HEK293 (cell line): ENCODE data around the gene SLC33A1.

Experiments used
- CTCF ChIA-PET: fragments of 350-600 bp; formaldehyde crosslinking; extraction: SDS; loops from one replicate; lab custom pipeline; 2021; ENCODE audit warnings: antibody characterized with exemption; lab: Yijun Ruan, JAX
- POLR2A ChIA-PET: fragments of 300-600 bp; formaldehyde crosslinking; extraction: SDS; loops from one replicate; lab custom pipeline; 2020; ENCODE audit warnings: antibody characterized with exemption, inconsistent platforms; lab: Yijun Ruan, JAX
- H3K27ac ChIP-seq: fragments of 200-500 bp; sonication (Bioruptor generic); 2 replicates; pipeline ENCODE4 v1.5.1; 2014; ENCODE audit warnings: low read depth, low read length, control low read depth, inconsistent platforms; ENCODE audit errors: extremely low read depth
- H3K36me3 ChIP-seq, 2 experiments: fragments of 200-500 bp in 1 of 2; sonication (Bioruptor generic) in 1 of 2; 1 replicate in 1 of 2; 2 replicates in 1 of 2; pipeline ENCODE4 v1.5.1; 2014 to 2017; ENCODE audit warnings: inconsistent platforms in 2 of 2, low read length in 2 of 2; ENCODE audit not compliant: control insufficient read depth in 2 of 2, insufficient read depth in 1 of 2
- H3K4me1 ChIP-seq: fragments of 200-500 bp; sonication (Bioruptor generic); 2 replicates; pipeline ENCODE4 v1.5.1; 2014; ENCODE audit warnings: mild to moderate bottlenecking, low read length, inconsistent platforms; ENCODE audit not compliant: control insufficient read depth, insufficient read depth
- H3K4me3 ChIP-seq: 2 replicates; pipeline ENCODE4 v1.5.1; 2011; ENCODE audit warnings: low read depth, mild to moderate bottlenecking, control low read depth, low read length, moderate library complexity
- H3K9me3 ChIP-seq: fragments of 200-500 bp; sonication (Bioruptor generic); 2 replicates; pipeline ENCODE4 v1.5.1; 2014; ENCODE audit warnings: low read depth, low read length, inconsistent platforms; ENCODE audit not compliant: control insufficient read depth, insufficient read depth
- GLIS1 ChIP-seq: fragments of 450-650 bp; formaldehyde crosslinking; IDR thresholded peaks from 2 replicates; pipeline ENCODE4 v1.5.1; 2016; ENCODE audit warnings: missing biosample characterization, missing genetic modification characterization
- KLF1 ChIP-seq: fragments of 450-650 bp; formaldehyde crosslinking; IDR thresholded peaks from 2 replicates; pipeline ENCODE4 v1.5.1; 2016; ENCODE audit warnings: missing biosample characterization, missing genetic modification characterization
- MYNN ChIP-seq: fragments of 450-650 bp; formaldehyde crosslinking; IDR thresholded peaks from 2 replicates; pipeline ENCODE4 v1.5.1; 2016; ENCODE audit warnings: missing biosample characterization, missing genetic modification characterization, borderline replicate concordance
- SALL2 ChIP-seq: fragments of 450-650 bp; formaldehyde crosslinking; IDR thresholded peaks from 2 replicates; pipeline ENCODE4 v1.5.0; 2017; ENCODE audit warnings: missing biosample characterization, mild to moderate bottlenecking, missing genetic modification characterization, borderline replicate concordance
- SP2 ChIP-seq: fragments of 450-650 bp; formaldehyde crosslinking; IDR thresholded peaks from 2 replicates; pipeline ENCODE4 v1.5.1; 2016; ENCODE audit warnings: missing biosample characterization, missing genetic modification characterization
- TRIM28 ChIP-seq: IDR thresholded peaks from 2 replicates; pipeline ENCODE4 v1.6.1; 2011; ENCODE audit warnings: low read length, control low read depth, borderline replicate concordance
- ZBTB8A ChIP-seq: fragments of 450-650 bp; formaldehyde crosslinking; IDR thresholded peaks from 2 replicates; pipeline ENCODE4 v1.5.1; 2016; ENCODE audit warnings: missing biosample characterization, missing genetic modification characterization
- ZFP37 ChIP-seq: fragments of 450-650 bp; formaldehyde crosslinking; IDR thresholded peaks from 2 replicates; pipeline ENCODE4 v1.5.1; 2016; ENCODE audit warnings: missing biosample characterization, missing genetic modification characterization
- ZNF132 ChIP-seq: fragments of 450-650 bp; formaldehyde crosslinking; IDR thresholded peaks from 2 replicates; pipeline ENCODE4 v1.5.1; 2017; ENCODE audit warnings: missing biosample characterization, missing genetic modification characterization, borderline replicate concordance
- ZNF16 ChIP-seq: fragments of 450-650 bp; formaldehyde crosslinking; IDR thresholded peaks from 2 replicates; pipeline ENCODE4 v1.5.1; 2016; ENCODE audit warnings: low read depth, missing biosample characterization, missing genetic modification characterization
- ZNF169 ChIP-seq: fragments of 450-650 bp; formaldehyde crosslinking; IDR thresholded peaks from 2 replicates; pipeline ENCODE4 v1.5.1; 2016; ENCODE audit warnings: missing biosample characterization, missing genetic modification characterization
- ZNF354C ChIP-seq: fragments of 450-650 bp; formaldehyde crosslinking; IDR thresholded peaks from 2 replicates; pipeline ENCODE4 v1.5.1; 2016; ENCODE audit warnings: missing biosample characterization, missing genetic modification characterization, low read depth, borderline replicate concordance
- ZNF394 ChIP-seq: fragments of 450-650 bp; formaldehyde crosslinking; IDR thresholded peaks from 2 replicates; pipeline ENCODE4 v1.5.1; 2016; ENCODE audit warnings: missing biosample characterization, missing genetic modification characterization, mild to moderate bottlenecking, moderate library complexity, borderline replicate concordance
- ZNF404 ChIP-seq: fragments of 450-650 bp; formaldehyde crosslinking; IDR thresholded peaks from 2 replicates; pipeline ENCODE4 v1.5.1; 2017; ENCODE audit warnings: missing biosample characterization, missing genetic modification characterization
- ZNF544 ChIP-seq: fragments of 450-650 bp; formaldehyde crosslinking; IDR thresholded peaks from 2 replicates; pipeline ENCODE4 v1.5.0; 2017; ENCODE audit warnings: missing biosample characterization, missing genetic modification characterization
- ZNF549 ChIP-seq: fragments of 450-650 bp; IDR thresholded peaks from 2 replicates; pipeline ENCODE4 v1.5.1; 2018; ENCODE audit warnings: missing biosample characterization, missing genetic modification characterization, mild to moderate bottlenecking, inconsistent platforms, moderate library complexity
- ZNF571 ChIP-seq: fragments of 450-650 bp; formaldehyde crosslinking; IDR thresholded peaks from 2 replicates; pipeline ENCODE4 v1.5.0; 2017; ENCODE audit warnings: missing biosample characterization, missing genetic modification characterization
- ZNF585B ChIP-seq: fragments of 450-650 bp; formaldehyde crosslinking; IDR thresholded peaks from 2 replicates; pipeline ENCODE4 v1.5.1; 2016; ENCODE audit warnings: missing biosample characterization, missing genetic modification characterization
- ZNF596 ChIP-seq: fragments of 450-650 bp; IDR thresholded peaks from 2 replicates; pipeline ENCODE4 v1.5.0; 2018; ENCODE audit warnings: missing biosample characterization, mild to moderate bottlenecking, missing genetic modification characterization, moderate library complexity
- ZNF629 ChIP-seq: fragments of 450-650 bp; formaldehyde crosslinking; IDR thresholded peaks from 2 replicates; pipeline ENCODE4 v1.5.1; 2017; ENCODE audit warnings: missing biosample characterization, missing genetic modification characterization
- ZNF654 ChIP-seq: fragments of 450-650 bp; formaldehyde crosslinking; IDR thresholded peaks from 2 replicates; pipeline ENCODE4 v1.5.1; 2016; ENCODE audit warnings: low read depth, missing biosample characterization, missing genetic modification characterization
- ZNF791 ChIP-seq: fragments of 450-650 bp; formaldehyde crosslinking; IDR thresholded peaks from 2 replicates; pipeline ENCODE4 v1.5.1; 2016; ENCODE audit warnings: missing biosample characterization, missing genetic modification characterization
- ZNF792 ChIP-seq: fragments of 450-650 bp; formaldehyde crosslinking; IDR thresholded peaks from 2 replicates; pipeline ENCODE4 v1.5.1; 2016; ENCODE audit warnings: missing biosample characterization, missing genetic modification characterization
- ZSCAN30 ChIP-seq: fragments of 450-650 bp; IDR thresholded peaks from 2 replicates; pipeline ENCODE4 v1.5.1; 2018; ENCODE audit warnings: missing biosample characterization, mild to moderate bottlenecking, missing genetic modification characterization, moderate library complexity
- TF ChIP-seq, protein P1 (sequence below): fragments of 450-650 bp; formaldehyde crosslinking; IDR thresholded peaks from 2 replicates; pipeline ENCODE4 v1.5.1; 2016; ENCODE audit warnings: missing biosample characterization, missing genetic modification characterization
- TF ChIP-seq, protein P2 (sequence below): fragments of 450-650 bp; formaldehyde crosslinking; IDR thresholded peaks from 2 replicates; pipeline ENCODE4 v1.5.1; 2016; ENCODE audit warnings: missing biosample characterization, missing genetic modification characterization
- TF ChIP-seq, protein P3 (sequence below): fragments of 450-650 bp; formaldehyde crosslinking; IDR thresholded peaks from 2 replicates; pipeline ENCODE4 v1.5.1; 2016; ENCODE audit warnings: missing biosample characterization, missing genetic modification characterization
- TF ChIP-seq, protein P4 (sequence below): fragments of 450-650 bp; formaldehyde crosslinking; IDR thresholded peaks from 2 replicates; pipeline ENCODE4 v1.5.1; 2016; ENCODE audit warnings: missing biosample characterization, missing genetic modification characterization
- TF ChIP-seq, protein P5 (sequence below): sonication (generic); formaldehyde crosslinking; IDR thresholded peaks from 2 replicates; pipeline ENCODE4 v1.8.1; 2022; ENCODE audit warnings: mild to moderate bottlenecking, moderate library complexity, missing genetic modification reagents

The SLC33A1 gene

DNA sequence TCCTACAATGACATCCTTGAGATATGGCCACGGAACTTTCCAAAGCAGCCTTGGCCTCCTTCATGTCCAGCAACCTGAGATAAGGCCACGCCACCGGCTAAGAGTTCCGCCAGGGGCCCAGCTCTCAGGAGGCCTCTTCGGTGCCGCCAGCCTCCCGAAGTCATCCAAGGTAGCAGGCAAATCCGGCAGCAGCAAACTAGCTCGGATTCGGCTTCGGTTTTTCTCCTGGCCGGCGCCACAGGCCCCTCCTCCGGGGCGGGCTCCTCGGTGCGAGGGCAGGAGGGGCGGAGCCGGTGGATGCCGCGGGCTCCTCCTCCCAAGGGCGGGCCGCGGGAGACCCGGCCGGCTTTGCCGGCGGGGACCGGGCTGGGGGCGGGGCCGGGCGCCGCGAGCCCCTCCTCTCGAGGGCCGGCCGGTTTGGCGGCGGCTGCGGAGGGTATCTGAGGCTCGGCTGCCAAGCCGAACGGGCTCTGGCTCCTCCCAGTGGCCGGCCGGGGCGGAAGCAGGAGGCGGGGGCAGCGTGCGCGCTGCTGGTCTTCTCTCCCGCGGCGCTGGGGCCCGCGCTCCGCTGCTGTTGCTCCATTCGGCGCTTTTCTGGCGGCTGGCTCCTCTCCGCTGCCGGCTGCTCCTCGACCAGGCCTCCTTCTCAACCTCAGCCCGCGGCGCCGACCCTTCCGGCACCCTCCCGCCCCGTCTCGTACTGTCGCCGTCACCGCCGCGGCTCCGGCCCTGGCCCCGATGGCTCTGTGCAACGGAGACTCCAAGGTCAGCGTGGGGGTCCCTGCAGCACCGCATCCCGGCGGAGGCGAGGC, 16.1 kb upstream of the SLC33A1 start, which contains the start of gene GMPS:
Gene GMPS (plus strand): TSS at position 518 of the 812 bp plus-strand sequence. CDS start 221 bp downstream, at position 739.
- Histone ChIP-seq H3K27ac (peak within 1 kb of the TSS; percentile 94), H3K4me1 (no peaks in the 10 kb centered on the region), H3K4me3 (peak within 1 kb of the TSS; percentile 99), H3K9me3 (no peaks in the 10 kb centered on the region), H3K36me3 (no peaks in the 10 kb centered on the region)
- POLR2A ChIA-PET, result interaction anchor here (0.9 to 2.0 kb wide), 3 partner anchors 9 to 65 kb away, joined by 3 to 24 read pairs (median 5); partner anchors contain the start of genes C3orf33 and SLC33A1
- CTCF ChIA-PET, result interaction anchor here (0.7 to 1.0 kb wide), 6 partner anchors 17 to 128 kb away, joined by 3 to 7 read pairs (median 3); partner anchors contain the start of gene C3orf33
- TF ChIP-seq ZBTB8A (tag by site-specific recombination), result peak; percentile 13; the same call in 1 of the 2 replicates
- no peak for TF ChIP-seq ZNF791 (tag by site-specific recombination)
- TF ChIP-seq ZFP37 (tag by site-specific recombination), result 0 out of 2 replicates have a peak, but pooled peaks have one; percentile 19
- TF ChIP-seq SP2 (tag by site-specific recombination), result peak; percentile 53
- peak; percentile 69 for TF ChIP-seq TRIM28
- TF ChIP-seq ZNF404, result no peak
- TF ChIP-seq, protein P1, sequence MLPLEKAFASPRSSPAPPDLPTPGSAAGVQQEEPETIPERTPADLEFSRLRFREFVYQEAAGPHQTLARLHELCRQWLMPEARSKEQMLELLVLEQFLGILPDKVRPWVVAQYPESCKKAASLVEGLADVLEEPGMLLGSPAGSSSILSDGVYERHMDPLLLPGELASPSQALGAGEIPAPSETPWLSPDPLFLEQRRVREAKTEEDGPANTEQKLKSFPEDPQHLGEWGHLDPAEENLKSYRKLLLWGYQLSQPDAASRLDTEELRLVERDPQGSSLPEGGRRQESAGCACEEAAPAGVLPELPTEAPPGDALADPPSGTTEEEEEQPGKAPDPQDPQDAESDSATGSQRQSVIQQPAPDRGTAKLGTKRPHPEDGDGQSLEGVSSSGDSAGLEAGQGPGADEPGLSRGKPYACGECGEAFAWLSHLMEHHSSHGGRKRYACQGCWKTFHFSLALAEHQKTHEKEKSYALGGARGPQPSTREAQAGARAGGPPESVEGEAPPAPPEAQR (tag by site-specific recombination), result no peak
- TF ChIP-seq, protein P2, sequence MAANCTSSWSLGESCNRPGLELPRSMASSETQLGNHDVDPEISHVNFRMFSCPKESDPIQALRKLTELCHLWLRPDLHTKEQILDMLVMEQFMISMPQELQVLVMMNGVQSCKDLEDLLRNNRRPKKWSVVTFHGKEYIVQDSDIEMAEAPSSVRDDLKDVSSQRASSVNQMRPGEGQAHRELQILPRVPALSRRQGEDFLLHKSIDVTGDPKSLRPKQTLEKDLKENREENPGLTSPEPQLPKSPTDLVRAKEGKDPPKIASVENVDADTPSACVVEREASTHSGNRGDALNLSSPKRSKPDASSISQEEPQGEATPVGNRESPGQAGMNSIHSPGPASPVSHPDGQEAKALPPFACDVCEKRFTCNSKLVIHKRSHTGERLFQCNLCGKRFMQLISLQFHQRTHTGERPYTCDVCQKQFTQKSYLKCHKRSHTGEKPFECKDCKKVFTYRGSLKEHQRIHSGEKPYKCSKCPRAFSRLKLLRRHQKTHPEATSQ, result 0 out of 2 replicates have a peak, but pooled peaks have one; percentile 48
- TF ChIP-seq ZNF629, result 0 out of 2 replicates have a peak, but pooled peaks have one; percentile 11
- no peak for TF ChIP-seq ZNF549 (tag by site-specific recombination)
- TF ChIP-seq ZNF169 (tag by site-specific recombination), result no peak
- TF ChIP-seq ZNF585B (tag by site-specific recombination), result 0 out of 2 replicates have a peak, but pooled peaks have one; percentile 8
- peak; percentile 81 for TF ChIP-seq GLIS1 (tag by site-specific recombination)
- TF ChIP-seq ZNF354C, result no peak
- peak; percentile 53; the same call in 1 of the 2 replicates for TF ChIP-seq ZSCAN30 (tag by site-specific recombination)
- no peak for TF ChIP-seq ZNF792
- no peak for TF ChIP-seq ZNF16 (tag by site-specific recombination)
- TF ChIP-seq, protein P3, sequence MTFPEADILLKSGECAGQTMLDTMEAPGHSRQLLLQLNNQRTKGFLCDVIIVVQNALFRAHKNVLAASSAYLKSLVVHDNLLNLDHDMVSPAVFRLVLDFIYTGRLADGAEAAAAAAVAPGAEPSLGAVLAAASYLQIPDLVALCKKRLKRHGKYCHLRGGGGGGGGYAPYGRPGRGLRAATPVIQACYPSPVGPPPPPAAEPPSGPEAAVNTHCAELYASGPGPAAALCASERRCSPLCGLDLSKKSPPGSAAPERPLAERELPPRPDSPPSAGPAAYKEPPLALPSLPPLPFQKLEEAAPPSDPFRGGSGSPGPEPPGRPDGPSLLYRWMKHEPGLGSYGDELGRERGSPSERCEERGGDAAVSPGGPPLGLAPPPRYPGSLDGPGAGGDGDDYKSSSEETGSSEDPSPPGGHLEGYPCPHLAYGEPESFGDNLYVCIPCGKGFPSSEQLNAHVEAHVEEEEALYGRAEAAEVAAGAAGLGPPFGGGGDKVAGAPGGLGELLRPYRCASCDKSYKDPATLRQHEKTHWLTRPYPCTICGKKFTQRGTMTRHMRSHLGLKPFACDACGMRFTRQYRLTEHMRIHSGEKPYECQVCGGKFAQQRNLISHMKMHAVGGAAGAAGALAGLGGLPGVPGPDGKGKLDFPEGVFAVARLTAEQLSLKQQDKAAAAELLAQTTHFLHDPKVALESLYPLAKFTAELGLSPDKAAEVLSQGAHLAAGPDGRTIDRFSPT (tag by site-specific recombination), result no peak
- 0 out of 2 replicates have a peak, but pooled peaks have one; percentile 13 for TF ChIP-seq ZNF654 (tag by site-specific recombination)
- no peak for TF ChIP-seq ZNF132 (tag by site-specific recombination)
- peak; percentile 77 for TF ChIP-seq ZNF394
- TF ChIP-seq, protein P4, sequence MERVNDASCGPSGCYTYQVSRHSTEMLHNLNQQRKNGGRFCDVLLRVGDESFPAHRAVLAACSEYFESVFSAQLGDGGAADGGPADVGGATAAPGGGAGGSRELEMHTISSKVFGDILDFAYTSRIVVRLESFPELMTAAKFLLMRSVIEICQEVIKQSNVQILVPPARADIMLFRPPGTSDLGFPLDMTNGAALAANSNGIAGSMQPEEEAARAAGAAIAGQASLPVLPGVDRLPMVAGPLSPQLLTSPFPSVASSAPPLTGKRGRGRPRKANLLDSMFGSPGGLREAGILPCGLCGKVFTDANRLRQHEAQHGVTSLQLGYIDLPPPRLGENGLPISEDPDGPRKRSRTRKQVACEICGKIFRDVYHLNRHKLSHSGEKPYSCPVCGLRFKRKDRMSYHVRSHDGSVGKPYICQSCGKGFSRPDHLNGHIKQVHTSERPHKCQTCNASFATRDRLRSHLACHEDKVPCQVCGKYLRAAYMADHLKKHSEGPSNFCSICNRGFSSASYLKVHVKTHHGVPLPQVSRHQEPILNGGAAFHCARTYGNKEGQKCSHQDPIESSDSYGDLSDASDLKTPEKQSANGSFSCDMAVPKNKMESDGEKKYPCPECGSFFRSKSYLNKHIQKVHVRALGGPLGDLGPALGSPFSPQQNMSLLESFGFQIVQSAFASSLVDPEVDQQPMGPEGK (tag by site-specific recombination), result 0 out of 2 replicates have a peak, but pooled peaks have one; percentile 22
- no peak for TF ChIP-seq MYNN
- TF ChIP-seq SALL2 (tag by site-specific recombination), result no peak
- 0 out of 2 replicates have a peak, but pooled peaks have one; percentile 16 for TF ChIP-seq KLF1 (tag by site-specific recombination)
- no peak for TF ChIP-seq ZNF596 (tag by site-specific recombination)
- no peak for TF ChIP-seq ZNF544 (tag by site-specific recombination)
- TF ChIP-seq, protein P5, sequence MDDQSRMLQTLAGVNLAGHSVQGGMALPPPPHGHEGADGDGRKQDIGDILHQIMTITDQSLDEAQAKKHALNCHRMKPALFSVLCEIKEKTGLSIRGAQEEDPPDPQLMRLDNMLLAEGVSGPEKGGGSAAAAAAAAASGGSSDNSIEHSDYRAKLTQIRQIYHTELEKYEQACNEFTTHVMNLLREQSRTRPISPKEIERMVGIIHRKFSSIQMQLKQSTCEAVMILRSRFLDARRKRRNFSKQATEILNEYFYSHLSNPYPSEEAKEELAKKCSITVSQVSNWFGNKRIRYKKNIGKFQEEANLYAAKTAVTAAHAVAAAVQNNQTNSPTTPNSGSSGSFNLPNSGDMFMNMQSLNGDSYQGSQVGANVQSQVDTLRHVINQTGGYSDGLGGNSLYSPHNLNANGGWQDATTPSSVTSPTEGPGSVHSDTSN (CRISPR knock-in tag), result peak; percentile 41; the same call in 1 of the 2 replicates
- no peak for TF ChIP-seq ZNF571 (tag by site-specific recombination)
